ENCODE results near the gene WNT7A.

The WNT7A gene

GRCh38 chr3:13838421-13838820 lies 41.5 kb downstream of the WNT7A start:
- in situ Hi-C loops (cut with HindIII; ENCODE audit: low sequenced_read_pairs) = no loop called here
- no peak for DNase-seq (ENCODE audit: low read depth)
- no peak overlapping the region for H3K4me3 ChIP-seq (ENCODE audit: low read depth, low read length)
- no peak for TF ChIP-seq CTCF (IDR thresholded peaks at IDR 0.05; ENCODE audit: low read depth, low read length, missing control alignments)

GRCh38 chr3:13837751-13838150 lies 42.1 kb downstream of the WNT7A start:
- H3K4me3 ChIP-seq (ENCODE audit: low read depth, low read length) = no peak overlapping the region
- TF ChIP-seq CTCF (IDR thresholded peaks at IDR 0.05; ENCODE audit: low read depth, low read length, missing control alignments) = no peak
- in situ Hi-C loops (cut with HindIII; ENCODE audit: low sequenced_read_pairs) = no loop called here
- DNase-seq (ENCODE audit: low read depth) = no peak

DNA sequence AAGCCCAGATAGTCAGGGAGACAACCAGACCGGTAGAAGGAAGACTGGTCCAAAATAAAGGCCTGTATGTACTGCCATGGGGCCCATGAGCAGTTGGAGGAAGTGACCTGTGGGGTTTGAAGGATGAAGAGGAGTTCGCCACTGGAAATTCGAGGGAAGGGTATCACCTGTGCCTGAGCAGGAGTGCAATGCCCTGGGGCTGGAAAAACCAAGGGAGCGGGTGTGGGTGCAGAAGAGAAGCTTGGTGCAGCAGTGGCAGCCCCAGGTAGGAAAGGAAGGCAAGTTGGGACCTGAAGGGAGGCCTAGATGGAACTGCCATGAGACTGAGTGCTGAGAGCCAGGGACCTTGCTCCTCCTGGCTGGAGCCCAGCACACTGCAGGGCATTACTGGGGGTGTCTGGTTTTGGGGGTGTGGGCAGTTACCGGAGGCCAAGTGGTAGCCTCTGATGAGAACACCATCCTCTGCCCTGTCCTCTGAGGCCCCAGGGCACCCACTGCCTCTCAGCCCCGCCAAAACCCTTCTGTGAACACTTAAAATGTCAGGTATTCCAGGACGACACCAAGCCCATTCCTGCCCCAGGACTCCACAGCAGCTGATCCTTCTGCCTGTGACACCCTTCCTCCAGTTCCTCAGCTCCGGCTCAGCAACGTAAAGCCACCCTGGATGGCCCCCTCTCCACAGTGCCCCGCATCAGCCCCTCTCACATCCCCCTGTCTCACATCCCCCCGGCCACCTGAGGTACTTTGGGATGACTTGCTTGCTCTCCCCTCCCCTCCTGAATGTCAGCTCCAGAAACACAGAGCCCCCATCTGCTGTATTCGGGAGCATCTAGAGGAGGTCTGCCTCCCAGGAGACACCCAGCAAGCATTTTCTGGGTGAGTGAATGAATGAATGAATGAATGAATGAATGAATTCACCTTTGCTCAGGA lies 42.9 kb downstream of the WNT7A start:
- DNase-seq (ENCODE audit: low read depth) = no peak
- no peak overlapping the region for H3K4me3 ChIP-seq (ENCODE audit: low read depth, low read length)
- in situ Hi-C loops (cut with HindIII; ENCODE audit: low sequenced_read_pairs) = no loop called here
- no peak for TF ChIP-seq CTCF (IDR thresholded peaks at IDR 0.05; ENCODE audit: low read depth, low read length, missing control alignments)

DNA sequence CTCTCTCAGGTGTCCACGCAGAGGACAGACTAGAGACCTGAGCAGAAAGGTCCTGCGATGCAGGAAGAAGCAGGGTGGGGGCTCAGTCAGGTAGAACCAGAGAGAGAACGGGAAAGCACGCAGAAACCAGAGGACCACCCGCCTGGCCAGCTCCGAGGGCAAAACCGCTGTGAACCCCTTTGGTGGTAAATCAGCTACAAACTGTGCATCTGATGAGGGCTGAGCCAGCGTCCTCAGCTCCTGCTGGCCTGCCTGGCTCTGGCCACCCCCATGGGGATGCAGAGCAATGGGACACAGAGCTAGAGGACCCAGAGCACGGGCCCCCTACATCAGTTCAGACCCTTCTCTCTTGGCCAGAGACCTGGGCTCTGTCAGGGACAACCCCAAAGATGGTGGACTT lies 44.6 kb downstream of the WNT7A start:
- no peak for TF ChIP-seq CTCF (IDR thresholded peaks at IDR 0.05; ENCODE audit: low read depth, low read length, missing control alignments)
- in situ Hi-C loops (cut with HindIII; ENCODE audit: low sequenced_read_pairs) = no loop called here

GRCh38 chr3:13834258-13835035 lies 45.4 kb downstream of the WNT7A start:
- H3K4me3 ChIP-seq (ENCODE audit: low read depth, low read length) = no peak overlapping the region
- TF ChIP-seq CTCF (IDR thresholded peaks at IDR 0.05; ENCODE audit: low read depth, low read length, missing control alignments) = no peak
- in situ Hi-C loops (cut with HindIII; ENCODE audit: low sequenced_read_pairs) = loop anchor here (5.0 kb wide), 1 partner anchor 47 kb away; no protein-coding TSS in a partner anchor
- no peak for DNase-seq (ENCODE audit: low read depth)

More for the DNA sequence above, 44.6 kb downstream of the WNT7A start:
- H3K4me3 ChIP-seq (ENCODE audit: low read depth, low read length) = no peak overlapping the region
- DNase-seq (ENCODE audit: low read depth) = no peak

DNA sequence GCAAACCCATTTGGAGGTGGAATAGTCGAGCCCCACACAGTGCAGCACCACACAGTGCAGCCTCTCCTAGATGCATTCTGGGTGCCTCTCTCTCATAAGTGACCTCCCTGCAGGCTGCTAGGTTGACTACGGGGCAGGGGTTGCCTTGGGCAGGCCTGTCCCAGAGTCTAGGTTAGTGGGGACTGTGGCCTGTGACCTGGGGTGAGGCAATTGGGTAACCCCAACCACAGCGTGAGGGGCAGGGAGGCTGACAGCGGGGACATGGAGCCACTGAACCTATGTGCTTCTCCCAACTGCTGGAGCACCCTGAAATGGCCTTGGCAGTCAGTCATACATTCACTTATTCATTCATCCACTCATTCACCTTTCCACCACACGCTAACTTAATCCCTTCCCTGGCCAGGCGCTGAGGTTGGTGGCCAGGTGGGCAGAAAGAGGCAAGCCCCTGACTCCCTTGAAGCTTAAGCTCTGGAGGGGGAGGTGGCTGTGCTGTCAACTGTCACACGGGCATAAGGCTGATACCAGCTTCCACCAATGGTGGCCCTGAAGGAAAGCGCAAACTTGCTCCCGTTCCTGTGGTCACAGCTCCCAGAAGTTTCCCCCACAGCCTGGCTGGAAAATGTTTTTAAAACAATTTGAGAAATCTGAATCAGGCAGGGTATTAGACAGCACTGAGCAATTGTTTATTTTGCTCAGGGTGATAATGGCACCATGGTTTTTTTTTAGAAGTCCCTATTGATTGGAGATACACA lies 46.2 kb downstream of the WNT7A start:
- H3K4me3 ChIP-seq (ENCODE audit: low read depth, low read length) = no peak overlapping the region
- DNase-seq (ENCODE audit: low read depth) = no peak
- in situ Hi-C loops (cut with HindIII; ENCODE audit: low sequenced_read_pairs) = loop anchor here (5.0 kb wide), 1 partner anchor 46 kb away; no protein-coding TSS in a partner anchor
- TF ChIP-seq CTCF (IDR thresholded peaks at IDR 0.05; ENCODE audit: low read depth, low read length, missing control alignments) = no peak
